SK-N-SH treated with all-trans-retinoic acid at 6 μM for 48 hours (cell line): ENCODE results near the gene NAALADL2.

Source experiments
- ATAC-seq: fragments of 200-7000 bp; cut with Tn5 transposase; 3 replicates; pipeline ENCODE4 v1.9.1; 2020; ENCODE audit warnings: mild to moderate bottlenecking, moderate library complexity
- ARNTL ChIP-seq: fragments of 450-650 bp; formaldehyde crosslinking; IDR thresholded peaks from 2 replicates; pipeline ENCODE4 v1.5.0; 2020; ENCODE audit warnings: low read depth, mild to moderate bottlenecking, moderate library complexity, borderline replicate concordance
- BACH2 ChIP-seq: fragments of 250-450 bp; sonication (Bioruptor Pico); IDR thresholded peaks from 2 replicates; pipeline ENCODE4 v1.9.0; 2021; ENCODE audit warnings: mild to moderate bottlenecking, borderline replicate concordance
- CREB5 ChIP-seq: fragments of 250-450 bp; sonication (Bioruptor Pico); IDR thresholded peaks from 2 replicates; pipeline ENCODE4 v1.5.1; 2020; ENCODE audit warnings: low read depth, mild to moderate bottlenecking, moderate library complexity
- CSDC2 ChIP-seq: fragments of 250-450 bp; sonication (Bioruptor Pico); IDR thresholded peaks from 2 replicates; pipeline ENCODE4 v1.5.0; 2020; ENCODE audit warnings: mild to moderate bottlenecking, moderate library complexity
- CSRNP3 ChIP-seq: fragments of 250-450 bp; sonication (Bioruptor Pico); IDR thresholded peaks from 2 replicates; pipeline ENCODE4 v1.5.1; 2021; ENCODE audit warnings: mild to moderate bottlenecking, moderate library complexity
- ESRRG ChIP-seq: fragments of 250-450 bp; sonication (Bioruptor Pico); IDR thresholded peaks from 2 replicates; pipeline ENCODE4 v1.6.1; 2021; ENCODE audit warnings: mild to moderate bottlenecking
- GLIS3 ChIP-seq: fragments of 250-450 bp; sonication (Bioruptor Pico); IDR thresholded peaks from 2 replicates; pipeline ENCODE4 v1.5.0; 2020; ENCODE audit warnings: mild to moderate bottlenecking, moderate library complexity
- ISL1 ChIP-seq: fragments of 250-450 bp; sonication (Bioruptor Pico); IDR thresholded peaks from 2 replicates; pipeline ENCODE4 v2.1.2; 2022; ENCODE audit warnings: mild to moderate bottlenecking, moderate library complexity
- OSR1 ChIP-seq: fragments of 250-450 bp; sonication (Bioruptor Pico); IDR thresholded peaks from 2 replicates; pipeline ENCODE4 v1.8.0; 2022; ENCODE audit warnings: moderate library complexity, mild to moderate bottlenecking, inconsistent platforms
- PATZ1 ChIP-seq: fragments of 250-450 bp; sonication (Bioruptor Pico); IDR thresholded peaks from 2 replicates; pipeline ENCODE4 v1.8.0; 2020; ENCODE audit warnings: mild to moderate bottlenecking, moderate library complexity, borderline replicate concordance
- POU6F1 ChIP-seq: fragments of 250-450 bp; sonication (Bioruptor Pico); IDR thresholded peaks from 2 replicates; pipeline ENCODE4 v1.8.0; 2021; ENCODE audit warnings: low read depth, mild to moderate bottlenecking, moderate library complexity, borderline replicate concordance
- PPARA ChIP-seq: fragments of 250-450 bp; sonication (Bioruptor Pico); IDR thresholded peaks from 2 replicates; pipeline ENCODE4 v1.5.0; 2020; ENCODE audit warnings: mild to moderate bottlenecking, borderline replicate concordance
- SNAI2 ChIP-seq: fragments of 250-450 bp; sonication (Bioruptor Pico); IDR thresholded peaks from 2 replicates; pipeline ENCODE4 v1.5.0; 2020; ENCODE audit warnings: mild to moderate bottlenecking, moderate library complexity
- TCF4 ChIP-seq: fragments of 250-450 bp; sonication (Bioruptor Pico); IDR thresholded peaks from 2 replicates; pipeline ENCODE4 v1.8.0; 2021; ENCODE audit warnings: mild to moderate bottlenecking, moderate library complexity, borderline replicate concordance
- TOX ChIP-seq: fragments of 250-450 bp; sonication (Bioruptor Pico); IDR thresholded peaks from 2 replicates; pipeline ENCODE4 v1.8.0; 2021; ENCODE audit warnings: mild to moderate bottlenecking, moderate library complexity, borderline replicate concordance
- ZC3H10 ChIP-seq: fragments of 250-450 bp; sonication (Bioruptor Pico); IDR thresholded peaks from 2 replicates; pipeline ENCODE4 v1.5.1; 2021; ENCODE audit warnings: mild to moderate bottlenecking, moderate library complexity
- ZFP3 ChIP-seq: fragments of 250-450 bp; sonication (Bioruptor Pico); IDR thresholded peaks from 2 replicates; pipeline ENCODE4 v1.5.0; 2020; ENCODE audit warnings: mild to moderate bottlenecking, moderate library complexity
- ZFP30 ChIP-seq: fragments of 450-650 bp; formaldehyde crosslinking; IDR thresholded peaks from 2 replicates; pipeline ENCODE4 v1.5.0; 2022; ENCODE audit warnings: mild to moderate bottlenecking, moderate library complexity
- ZNF8 ChIP-seq: fragments of 450-650 bp; formaldehyde crosslinking; IDR thresholded peaks from 2 replicates; pipeline ENCODE4 v1.5.0; 2020; ENCODE audit warnings: mild to moderate bottlenecking, moderate library complexity

NAALADL2 gene

GRCh38 chr3:174884776-174885568 is 25.8 kb downstream of the NAALADL2 start (continued):
- TF ChIP-seq PATZ1 (CRISPR knock-in tag) (no peak), ARNTL (CRISPR knock-in tag) (no peak), ESRRG (CRISPR knock-in tag) (no peak)

GRCh38 chr3:174891524-174892203 is 32.5 kb downstream of the NAALADL2 start:
- TF ChIP-seq ZNF8 (CRISPR knock-in tag) (no peak), POU6F1 (CRISPR knock-in tag) (no peak), ISL1 (CRISPR knock-in tag) (no peak), SNAI2 (CRISPR knock-in tag) (no peak), ESRRG (CRISPR knock-in tag) (no peak)
- TF ChIP-seq, all 23 proteins: peak for 0
- ATAC-seq: no peak

- no peak for TF ChIP-seq CSDC2 (CRISPR knock-in tag)
- no peak for TF ChIP-seq TOX
- no peak for TF ChIP-seq CREB5 (CRISPR knock-in tag)
- no peak for TF ChIP-seq BACH2 (CRISPR knock-in tag)
- no peak for TF ChIP-seq OSR1 (CRISPR knock-in tag)
- TF ChIP-seq PATZ1 (CRISPR knock-in tag): no peak
- no peak for TF ChIP-seq GLIS3 (CRISPR knock-in tag)
- TF ChIP-seq PPARA: no peak
- ATAC-seq: no peak
These were observed 47.9 kb downstream of the NAALADL2 start for GRCh38 chr3:174907027-174907426.

- no peak for ATAC-seq
- TF ChIP-seq ZFP30 (CRISPR knock-in tag) (no peak), BACH2 (CRISPR knock-in tag) (no peak), PPARA (no peak), ZFP3 (no peak), ZNF8 (CRISPR knock-in tag) (no peak), GLIS3 (CRISPR knock-in tag) (no peak), CREB5 (CRISPR knock-in tag) (no peak), ARNTL (CRISPR knock-in tag) (no peak), ESRRG (CRISPR knock-in tag) (no peak), CSRNP3 (CRISPR knock-in tag) (no peak), SNAI2 (CRISPR knock-in tag) (no peak), TCF4 (CRISPR knock-in tag) (no peak), ZC3H10 (no peak)
- TF ChIP-seq, all 23 proteins: peak for 0
These were observed 48.7 kb downstream of the NAALADL2 start for GRCh38 chr3:174907628-174908407.
